K562 (cell line): ENCODE measurements around the gene SCAANT1. TPM values are rescaled to one million over a fixed set of nuclear protein-coding genes. Genes with fewer than 3 reads are reported as not detected.

Experiments used
- ATAC-seq: fragments of 200-7000 bp; cut with Tn5 transposase; 3 replicates; pipeline ENCODE4 v1.9.1; 2020; ENCODE audit warnings: moderate library complexity
- BruUV-seq: library from RNA; stranded (reverse); fragments of 400-500 nt; replicated peaks from 2 replicates; lab custom pipeline; 2021; lab: Mats Ljungman, UMichigan
- CTCF ChIA-PET: fragments of 300-600 bp; formaldehyde crosslinking; extraction: SDS; loops from one replicate; lab custom pipeline; 2021; ENCODE audit warnings: low intra/inter-chr PET ratio; lab: Yijun Ruan, JAX
- POLR2A ChIA-PET: fragments of 300-600, 350-650 bp; sonication (Branson Sonifier 250); formaldehyde crosslinking; extraction: SDS; loops from one replicate; lab custom pipeline; 2021; ENCODE audit warnings: antibody characterized with exemption, inconsistent platforms; lab: Yijun Ruan, JAX
- DNase-seq, 4 experiments: peaks; one replicate each; pipeline versions ENCODE4 v3.0.0 to v3.0.0-alpha.2; 2011 to 2018; ENCODE audit warnings: low spot score in 3 of 4, mixed read lengths in 3 of 4; ENCODE audit errors: extremely low read depth in 1 of 4
- FAIRE-seq: peaks from 2 replicates; lab custom pipeline; 2011; peaks lifted over from hg19 to GRCh38; lab: Jason Lieb, UNC
- H2AFZ ChIP-seq: 2 replicates; pipeline ENCODE4 v1.6.0; 2011; ENCODE audit warnings: low read depth, low read length, control low read depth, inconsistent platforms
- H3K27ac ChIP-seq: fragments of 200-600 bp; 3 replicates; pipeline ENCODE4 v1.8.0; 2011; ENCODE audit warnings: low read depth, mild to moderate bottlenecking, control low read depth, inconsistent platforms, low read length, moderate library complexity, mixed read lengths; ENCODE audit errors: extremely low read depth
- H3K27me3 ChIP-seq, 2 experiments: fragments of 300-600 bp in 1 of 2; 2 replicates in 1 of 2; 3 replicates in 1 of 2; pipeline versions ENCODE4 v1.6.0 to v1.8.0; 2011; ENCODE audit warnings: inconsistent platforms in 2 of 2, low read length in 2 of 2, mild to moderate bottlenecking in 1 of 2, mixed read lengths in 1 of 2, moderate library complexity in 1 of 2; ENCODE audit not compliant: control insufficient read depth in 2 of 2, insufficient read depth in 2 of 2
- H3K36me3 ChIP-seq: fragments of 300-600 bp; 3 replicates; pipeline ENCODE4 v1.8.0; 2011; ENCODE audit warnings: mild to moderate bottlenecking, low read length, inconsistent platforms; ENCODE audit not compliant: control insufficient read depth, insufficient read depth
- H3K4me1 ChIP-seq, 2 experiments: fragments of 200-600 bp in 1 of 2; replicated peaks in 1 of 2; 2 replicates in 1 of 2; 3 replicates in 1 of 2; pipeline versions ENCODE4 v1.5.1 to v1.8.0; 2011; ENCODE audit warnings: inconsistent platforms in 2 of 2, low read length in 2 of 2, mild to moderate bottlenecking in 1 of 2, mixed read lengths in 1 of 2, moderate library complexity in 1 of 2; ENCODE audit not compliant: control insufficient read depth in 2 of 2, insufficient read depth in 2 of 2
- H3K4me2 ChIP-seq: 2 replicates; pipeline ENCODE4 v1.6.1; 2011; ENCODE audit warnings: low read length, control low read depth, inconsistent platforms, mixed read lengths; ENCODE audit not compliant: insufficient read depth
- H3K4me3 ChIP-seq: fragments of 200-600 bp; sonication (generic), shearing (Covaris generic); 2 replicates; pipeline ENCODE4 v1.5.1; 2016; ENCODE audit warnings: control low read depth, inconsistent platforms
- H3K79me2 ChIP-seq: fragments of 200-600 bp; 3 replicates; pipeline ENCODE4 v1.8.0; 2011; ENCODE audit warnings: low read length, inconsistent platforms; ENCODE audit not compliant: control insufficient read depth, insufficient read depth
- H3K9ac ChIP-seq, 2 experiments: 2 replicates each; pipeline versions ENCODE4 v1.6.0 to v1.6.1; 2011; ENCODE audit warnings: low read depth in 2 of 2, low read length in 2 of 2, control low read depth in 1 of 2, inconsistent platforms in 1 of 2, mild to moderate bottlenecking in 1 of 2, mixed read lengths in 1 of 2; ENCODE audit not compliant: insufficient read depth in 1 of 2
- H3K9me1 ChIP-seq: one replicate; pipeline ENCODE4 v1.6.0; 2011; ENCODE audit warnings: inconsistent platforms, mild to moderate bottlenecking, low read length, moderate library complexity; ENCODE audit not compliant: control insufficient read depth, insufficient read depth
- H3K9me3 ChIP-seq: replicated peaks from 2 replicates; pipeline ENCODE4 v1.5.1; 2011; ENCODE audit warnings: low read depth, low read length, inconsistent platforms; ENCODE audit not compliant: control insufficient read depth, insufficient read depth
- H4K20me1 ChIP-seq: replicated peaks from 2 replicates; pipeline ENCODE4 v1.6.1; 2011; ENCODE audit warnings: low read length, inconsistent platforms, mixed read lengths; ENCODE audit not compliant: control insufficient read depth, insufficient read depth
- RBM14 ChIP-seq: fragments of 200-400 bp; formaldehyde crosslinking; IDR thresholded peaks from 2 replicates; pipeline ENCODE4 v1.6.1; 2018; ENCODE audit warnings: low read depth, mild to moderate bottlenecking, low read length, moderate library complexity, borderline replicate concordance; ENCODE audit not compliant: insufficient read depth
- WGBS: fragments of 100-300 bp; shearing (Covaris generic); methylation state at CpG from one replicate; pipeline ENCODE4 v1.1.6; 2016; ENCODE audit warnings: low coverage, mixed read lengths; ENCODE audit not compliant: insufficient coverage; ENCODE audit errors: missing lambda C conversion rate; 5-methylcytosine and 5-hydroxymethylcytosine counted together
- in situ Hi-C: fragments of 300-500 bp; cut with MboI; formaldehyde crosslinking; loops from 4 replicates; pipeline ENCODE4 v1.15.0; 2018; ENCODE audit warnings: inconsistent platforms, mixed read lengths
- intact Hi-C: fragments of 100-400 bp; cut with micrococcal nuclease; formaldehyde crosslinking; loops from 2 replicates; pipeline ENCODE4 v1.14.2; 2022
- polyA plus RNA-seq, 8 experiments: library from polyadenylated mRNA; depleted of rRNA in 4 of 8; stranded (reverse) in 5 of 8; unstranded in 3 of 8; fragments of >200 nt; fragmentation: Nextera tagmentation in 2 of 8; fragmentation: Illumina TruSeq in 1 of 8; extraction: Ambion mirVana in 2 of 8; extraction: Trizol in 1 of 8; gene quantifications; 2 replicates each; pipeline versions ENCODE4 v1.2.1 to v1.2.3, GENCODE V29; 2011 to 2014; ENCODE audit warnings: inconsistent platforms in 1 of 8, missing spikeins in 1 of 8
- total RNA-seq, 7 experiments: library from RNA; depleted of rRNA in 6 of 7; stranded (reverse); fragments of >200 nt in 6 of 7; fragmentation: Illumina TruSeq in 2 of 7; extraction: Trizol in 2 of 7; gene quantifications; 2 replicates each; pipeline versions ENCODE4 v1.2.1 to v1.2.3, GENCODE V29; 2011 to 2021; ENCODE audit warnings: low replicate concordance in 1 of 7
- TF ChIP-seq, protein P1 (sequence below), 3 experiments: IDR thresholded peaks in 2 of 3; conservative IDR thresholded peaks in 1 of 3; 2 replicates each; pipeline ENCODE4 v1.5.1; 2011 to 2012; ENCODE audit warnings: low read length in 3 of 3, mild to moderate bottlenecking in 3 of 3, control low read depth in 2 of 3, improper control_type of control experiment in 1 of 3, inconsistent platforms in 1 of 3, low read depth in 1 of 3, mixed read lengths in 1 of 3, moderate library complexity in 1 of 3; ENCODE audit not compliant: insufficient read depth in 2 of 3

SCAANT1 gene
- total and polyA plus RNA-seq, 9 of the 15 experiments (the other 6 are each of a cell fraction or from before 2014, with no cell fraction given): not detected

DNA sequence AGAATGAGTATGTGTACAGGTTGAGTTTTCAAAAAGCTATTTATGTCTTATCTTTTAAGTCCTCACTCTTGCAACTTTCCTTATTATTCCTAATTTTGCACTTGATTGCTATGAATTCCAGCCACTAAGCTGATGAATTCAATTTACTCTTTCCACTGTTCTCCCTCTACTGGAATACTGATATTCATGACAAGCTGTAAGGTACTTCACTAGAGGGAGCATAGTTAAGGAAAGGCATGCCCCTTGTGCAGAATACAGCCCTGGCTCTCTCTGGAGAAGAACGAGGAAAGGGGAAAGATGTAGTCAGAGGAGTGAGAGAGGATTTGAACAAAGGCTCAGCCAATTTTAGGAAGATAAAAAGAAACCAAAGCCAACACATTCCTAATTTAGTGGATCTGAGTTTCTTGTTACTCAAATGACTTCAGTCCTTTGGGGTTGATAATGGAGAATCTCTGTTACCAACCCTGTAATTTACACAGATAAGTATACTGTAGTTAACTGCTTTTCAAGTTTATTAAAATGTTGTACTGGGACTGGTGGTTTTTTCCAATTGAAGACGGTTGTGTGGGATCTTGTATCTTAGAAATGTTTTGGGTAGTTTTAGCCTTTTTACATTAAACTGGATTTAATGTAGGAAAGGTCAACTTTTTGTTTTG lies 4.0 kb downstream of the SCAANT1 start:
- no peak for DNase-seq
- Histone ChIP-seq H3K9me1 (no peaks in the 10 kb centered on the region), H2AFZ (no peak overlapping the region), H3K27ac (no peak overlapping the region), H4K20me1 (no peaks in the 10 kb centered on the region)
- FAIRE-seq: no peak
- CTCF ChIA-PET: no interaction called here
- no peak for TF ChIP-seq RBM14
- TF ChIP-seq, protein P1, sequence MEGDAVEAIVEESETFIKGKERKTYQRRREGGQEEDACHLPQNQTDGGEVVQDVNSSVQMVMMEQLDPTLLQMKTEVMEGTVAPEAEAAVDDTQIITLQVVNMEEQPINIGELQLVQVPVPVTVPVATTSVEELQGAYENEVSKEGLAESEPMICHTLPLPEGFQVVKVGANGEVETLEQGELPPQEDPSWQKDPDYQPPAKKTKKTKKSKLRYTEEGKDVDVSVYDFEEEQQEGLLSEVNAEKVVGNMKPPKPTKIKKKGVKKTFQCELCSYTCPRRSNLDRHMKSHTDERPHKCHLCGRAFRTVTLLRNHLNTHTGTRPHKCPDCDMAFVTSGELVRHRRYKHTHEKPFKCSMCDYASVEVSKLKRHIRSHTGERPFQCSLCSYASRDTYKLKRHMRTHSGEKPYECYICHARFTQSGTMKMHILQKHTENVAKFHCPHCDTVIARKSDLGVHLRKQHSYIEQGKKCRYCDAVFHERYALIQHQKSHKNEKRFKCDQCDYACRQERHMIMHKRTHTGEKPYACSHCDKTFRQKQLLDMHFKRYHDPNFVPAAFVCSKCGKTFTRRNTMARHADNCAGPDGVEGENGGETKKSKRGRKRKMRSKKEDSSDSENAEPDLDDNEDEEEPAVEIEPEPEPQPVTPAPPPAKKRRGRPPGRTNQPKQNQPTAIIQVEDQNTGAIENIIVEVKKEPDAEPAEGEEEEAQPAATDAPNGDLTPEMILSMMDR (IDR thresholded peaks at IDR 0.05 in 2 of 3, conservative IDR thresholded peaks at IDR 0.05 in 1 of 3; ENCODE audit: insufficient read depth in 2 of 3, low read depth in 1 of 3, low read length in 3 of 3): peak in 1 of 3 experiments; percentile 37; a peak in 1 of 6 replicates
- TF ChIP-seq, all 486 proteins: peak for 1
- 23% methylated on average over 2 of the region's 2 CpGs for WGBS
- POLR2A ChIA-PET: no interaction called here
- intact Hi-C loops (no loop called here), in situ Hi-C loops (no loop called here)
- Histone ChIP-seq H3K27me3 (no peaks in the 10 kb centered on the region), H3K4me1 (peaks cover 7 to 13% of the 10 kb centered on the region in 2 experiments), H3K4me2 (no peak overlapping the region), H3K9me3 (no peaks in the 10 kb centered on the region), H3K36me3 (peaks cover 3% of the 10 kb centered on the region; the same call in 1 of the 3 replicates), H3K9ac (no peak overlapping the region), H3K79me2 (peaks cover 19% of the 10 kb centered on the region), H3K4me3 (no peak overlapping the region)
- no peak for ATAC-seq
- BruUV-seq: no TSS peak
